Measurements from ENCODE around the gene MFSD11.

GRCh38 chr17:76797241-76797840 lies 59.4 kb downstream of the MFSD11 start:
- TF ChIP-seq GATA3 (IDR thresholded peaks at IDR 0.05; ENCODE audit: low read depth, low read length) (no peak), GATA2 (IDR thresholded peaks at IDR 0.05; ENCODE audit: low read depth, low read length) (no peak)
